ENCODE measurements around the gene MUCL3.
"Not testable (repeated sequence)": the region's sequence is repeated elsewhere in the genome, so short reads cannot be mapped to it uniquely, and the experiment has no call there.

MUCL3 gene

DNA sequence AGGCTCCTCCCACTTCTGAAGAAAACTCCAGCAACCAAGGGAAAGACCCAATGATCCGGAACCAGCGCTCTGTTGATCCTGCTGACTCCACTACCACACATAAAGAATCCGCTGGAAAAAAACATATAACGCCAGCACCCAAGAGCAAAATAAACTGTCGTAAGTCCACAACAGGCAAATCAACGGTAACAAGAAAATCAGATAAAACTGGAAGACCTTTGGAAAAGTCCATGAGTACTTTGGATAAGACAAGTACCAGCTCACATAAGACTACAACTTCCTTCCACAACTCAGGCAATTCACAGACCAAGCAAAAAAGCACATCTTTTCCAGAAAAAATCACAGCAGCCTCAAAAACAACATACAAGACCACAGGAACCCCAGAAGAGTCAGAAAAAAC is 8.0 kb downstream of the MUCL3 start:
- no peak for FAIRE-seq
- no peak for DNase-seq (ENCODE audit: insufficient read length)
- no peak for TF ChIP-seq POLR2A (IDR thresholded peaks at IDR 0.05; ENCODE audit: low read depth, low read length)
- no peak for TF ChIP-seq TAF1 (IDR thresholded peaks at IDR 0.05; ENCODE audit: borderline replicate concordance, low read depth, low read length)
- no peak for TF ChIP-seq POLR2AphosphoS5 (IDR thresholded peaks at IDR 0.05; ENCODE audit: low read depth, low read length)

DNA sequence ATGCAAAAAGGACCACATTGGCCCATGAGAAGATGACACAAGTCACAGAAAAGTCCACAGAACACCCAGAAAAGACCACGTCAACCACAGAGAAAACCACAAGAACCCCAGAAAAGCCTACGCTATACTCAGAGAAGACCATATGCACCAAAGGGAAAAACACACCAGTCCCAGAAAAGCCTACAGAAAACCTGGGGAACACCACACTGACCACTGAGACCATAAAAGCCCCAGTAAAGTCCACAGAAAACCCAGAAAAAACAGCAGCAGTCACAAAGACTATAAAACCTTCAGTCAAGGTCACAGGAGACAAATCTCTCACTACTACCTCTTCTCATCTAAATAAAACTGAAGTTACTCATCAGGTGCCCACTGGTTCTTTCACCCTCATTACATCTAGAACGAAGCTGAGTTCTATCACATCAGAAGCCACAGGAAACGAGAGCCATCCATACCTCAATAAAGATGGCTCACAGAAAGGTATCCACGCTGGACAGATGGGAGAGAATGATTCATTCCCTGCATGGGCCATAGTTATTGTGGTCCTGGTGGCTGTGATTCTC is 11.2 kb downstream of the MUCL3 start:
- FAIRE-seq: no peak
- DNase-seq (ENCODE audit: insufficient read length): no peak
- no peak for TF ChIP-seq POLR2A (IDR thresholded peaks at IDR 0.05; ENCODE audit: low read depth, low read length)
- no peak for TF ChIP-seq POLR2AphosphoS5 (IDR thresholded peaks at IDR 0.05; ENCODE audit: low read depth, low read length)
- no peak for TF ChIP-seq TAF1 (IDR thresholded peaks at IDR 0.05; ENCODE audit: borderline replicate concordance, low read depth, low read length)

DNA sequence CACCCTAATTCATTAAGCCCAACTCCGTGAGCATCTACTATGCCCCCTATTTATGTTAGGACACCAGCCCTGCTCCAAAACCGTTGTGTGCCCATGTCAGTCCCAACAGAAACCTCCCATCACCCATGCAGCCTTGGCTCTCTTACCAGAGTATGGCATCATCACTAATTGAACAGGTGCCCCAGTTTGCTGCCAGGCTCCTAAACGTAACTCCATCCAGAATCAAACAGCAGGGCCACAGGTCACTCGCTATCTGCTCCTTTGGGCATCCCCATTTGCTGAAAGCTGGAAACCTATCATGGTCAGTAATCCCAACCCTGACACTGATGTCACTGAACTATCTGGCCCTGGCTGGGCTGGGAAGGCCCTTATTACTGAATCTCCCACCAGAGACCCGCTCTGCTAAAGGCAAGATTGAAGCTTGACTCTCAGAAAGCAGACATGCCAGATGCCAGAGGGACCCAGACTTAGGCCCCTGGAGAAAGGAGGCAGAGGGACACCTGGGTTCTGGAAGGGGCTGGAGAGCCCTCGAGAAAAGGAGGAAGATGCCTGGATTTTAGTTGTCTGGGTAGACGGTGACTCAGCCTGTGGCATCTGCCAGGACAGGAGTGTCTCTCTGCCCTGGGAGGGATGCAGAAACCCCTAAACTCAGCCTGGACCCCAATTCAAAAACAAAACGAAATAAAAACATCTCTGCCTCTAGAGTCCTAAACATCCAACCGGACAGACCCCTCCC is 14.0 kb downstream of the MUCL3 start:
- FAIRE-seq (no peak), DNase-seq (ENCODE audit: insufficient read length) (no peak)
- TF ChIP-seq POLR2A (IDR thresholded peaks at IDR 0.05; ENCODE audit: low read depth, low read length) (no peak), POLR2AphosphoS5 (IDR thresholded peaks at IDR 0.05; ENCODE audit: low read depth, low read length) (no peak), TAF1 (IDR thresholded peaks at IDR 0.05; ENCODE audit: borderline replicate concordance, low read depth, low read length) (no peak)

DNA sequence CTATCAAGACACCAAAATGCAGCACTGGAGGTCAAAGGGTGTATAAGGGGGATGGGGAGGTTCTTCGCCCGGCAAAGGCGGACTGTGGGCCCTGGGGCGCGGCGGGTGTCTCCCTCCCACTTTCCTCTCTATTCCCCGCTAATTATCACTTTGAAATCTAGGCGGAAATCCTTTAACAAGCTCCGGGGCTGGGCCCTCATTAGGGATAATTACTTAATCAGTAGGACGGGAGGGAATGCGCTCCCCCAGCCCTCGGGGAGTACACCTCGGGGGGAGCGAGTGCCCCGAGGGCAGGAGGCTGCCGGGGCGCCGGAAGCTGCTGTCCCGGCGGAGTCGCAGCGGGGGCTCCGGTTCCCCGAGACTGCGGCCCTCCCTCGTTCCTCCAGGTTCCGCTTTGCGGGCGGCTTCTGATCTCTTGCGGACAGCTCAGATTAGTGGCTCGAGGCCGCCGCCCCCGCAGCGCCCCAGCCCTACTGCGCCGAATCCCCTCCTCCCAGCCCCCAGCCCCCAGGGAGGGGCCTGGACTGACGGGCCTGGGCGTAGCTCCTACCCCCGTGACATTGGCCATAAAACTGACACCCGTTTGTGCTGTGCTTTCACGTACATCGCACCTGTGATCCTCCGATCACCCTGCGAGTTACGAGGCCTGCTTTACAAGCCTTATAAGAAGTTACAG is 14.7 kb downstream of the MUCL3 start:
- FAIRE-seq (peak; percentile 76), DNase-seq (ENCODE audit: insufficient read length) (peak; percentile 75)
- TF ChIP-seq POLR2AphosphoS5 (IDR thresholded peaks at IDR 0.05; ENCODE audit: low read depth, low read length): peak; percentile 49; the same call in 1 of the 2 replicates
- peak; percentile 99 for TF ChIP-seq TAF1 (IDR thresholded peaks at IDR 0.05; ENCODE audit: borderline replicate concordance, low read depth, low read length)
- TF ChIP-seq POLR2A (IDR thresholded peaks at IDR 0.05; ENCODE audit: low read depth, low read length): peak; percentile 70; the same call in 1 of the 2 replicates

DNA sequence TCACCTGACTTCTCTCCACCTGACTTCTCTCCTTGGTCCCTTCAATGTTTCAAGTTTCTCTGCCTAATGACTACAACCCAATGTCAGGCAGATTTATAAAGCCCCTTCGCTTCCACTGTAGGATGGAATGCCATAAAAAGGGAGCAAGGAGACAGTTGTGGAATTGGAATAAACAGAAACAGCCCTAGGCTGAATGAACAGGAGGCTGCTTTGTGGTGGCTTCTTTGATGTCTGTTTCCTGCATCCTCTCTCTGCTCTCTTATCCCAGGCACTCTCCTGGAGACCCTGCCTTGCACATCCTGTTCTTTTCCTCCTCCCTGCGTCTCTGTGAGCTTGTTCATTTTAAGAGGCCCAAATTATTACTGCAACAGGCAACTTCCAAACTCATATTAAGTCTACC is 16.9 kb downstream of the MUCL3 start:
- TF ChIP-seq POLR2AphosphoS5 (IDR thresholded peaks at IDR 0.05; ENCODE audit: low read depth, low read length) (no peak), TAF1 (IDR thresholded peaks at IDR 0.05; ENCODE audit: borderline replicate concordance, low read depth, low read length) (no peak), POLR2A (IDR thresholded peaks at IDR 0.05; ENCODE audit: low read depth, low read length) (no peak)
- DNase-seq (ENCODE audit: insufficient read length): no peak
- no peak for FAIRE-seq

DNA sequence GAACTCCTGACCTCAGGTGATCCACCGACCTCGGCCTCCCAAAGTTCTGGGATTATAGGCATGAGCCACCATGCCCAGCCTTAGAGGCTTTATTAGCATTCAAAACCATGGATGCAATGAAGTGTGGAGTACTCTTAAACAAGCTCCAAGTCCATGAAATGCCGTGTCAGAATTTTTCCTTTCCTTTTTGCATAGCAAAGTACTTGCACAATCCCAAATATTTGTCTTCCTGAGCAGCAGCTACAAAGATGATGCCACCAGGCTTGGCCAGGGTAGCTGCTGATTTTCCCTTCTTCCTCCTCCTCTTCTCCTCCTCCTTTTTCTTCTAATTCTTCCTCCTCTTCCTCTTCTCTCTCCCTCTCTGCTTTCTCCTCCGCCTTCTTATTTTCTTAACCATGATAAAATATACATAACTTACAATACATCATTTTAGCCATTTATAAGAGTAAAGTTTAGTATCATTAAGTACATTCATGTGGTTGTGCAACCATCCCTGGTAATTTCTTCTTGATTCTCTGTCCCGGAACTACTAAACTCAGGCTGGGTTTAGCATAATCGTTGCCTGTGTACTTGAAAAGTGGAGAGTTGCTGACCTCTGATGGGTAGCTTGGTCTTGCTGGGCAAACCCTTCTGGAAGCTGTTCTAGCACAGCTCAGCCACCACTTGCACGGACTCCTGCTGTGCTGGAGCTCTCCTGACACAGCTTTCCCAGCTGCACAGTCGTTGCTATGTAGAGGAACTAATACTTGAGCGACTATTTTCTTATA is 20.3 kb downstream of the MUCL3 start:
- no peak for TF ChIP-seq POLR2A (IDR thresholded peaks at IDR 0.05; ENCODE audit: low read depth, low read length)
- TF ChIP-seq POLR2AphosphoS5 (IDR thresholded peaks at IDR 0.05; ENCODE audit: low read depth, low read length): no peak
- no peak for TF ChIP-seq TAF1 (IDR thresholded peaks at IDR 0.05; ENCODE audit: borderline replicate concordance, low read depth, low read length)
- FAIRE-seq (no peak), DNase-seq (ENCODE audit: insufficient read length) (no peak)

DNA sequence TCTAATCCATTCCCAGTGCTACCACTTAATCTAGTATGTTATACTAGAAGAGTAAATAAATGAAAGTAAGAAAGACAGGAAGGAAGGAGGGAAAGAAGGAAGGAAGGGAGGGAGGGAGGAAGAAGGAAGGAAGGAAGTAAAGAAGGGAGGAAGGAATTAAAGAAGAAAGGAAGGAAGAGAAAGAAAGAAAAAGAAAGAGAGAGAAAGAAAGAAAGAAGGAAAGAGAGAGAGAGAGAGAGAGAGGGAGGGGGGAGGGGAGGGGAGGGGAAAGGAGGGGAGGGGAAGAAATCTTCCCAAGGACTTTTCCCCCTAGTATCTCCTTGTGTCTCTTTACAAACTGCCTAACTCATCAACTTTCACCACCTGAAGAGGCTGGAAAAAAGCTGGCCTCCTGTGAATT is 21.9 kb downstream of the MUCL3 start:
- DNase-seq (ENCODE audit: insufficient read length) (no peak), FAIRE-seq (no peak)
- TF ChIP-seq TAF1 (IDR thresholded peaks at IDR 0.05; ENCODE audit: borderline replicate concordance, low read depth, low read length) (no peak), POLR2AphosphoS5 (IDR thresholded peaks at IDR 0.05; ENCODE audit: low read depth, low read length) (no peak), POLR2A (IDR thresholded peaks at IDR 0.05; ENCODE audit: low read depth, low read length) (no peak)

DNA sequence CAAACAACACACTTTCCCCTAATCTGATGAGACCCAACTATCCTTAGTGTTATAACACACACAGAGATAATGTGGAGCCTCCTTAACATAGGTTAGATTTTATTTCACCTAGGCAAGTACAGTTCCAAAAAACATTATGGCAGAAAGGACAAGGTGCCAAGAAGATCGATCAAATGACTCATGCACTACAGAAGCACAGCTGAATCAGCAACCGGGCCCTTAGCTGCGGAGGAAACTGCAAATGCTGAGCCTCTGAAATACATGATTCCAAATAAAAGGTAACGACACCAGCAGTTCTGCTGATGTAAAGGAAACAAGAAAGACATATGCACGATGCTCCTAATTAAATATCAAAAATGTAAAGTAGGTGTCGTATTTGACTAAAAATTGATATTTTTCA is 22.9 kb downstream of the MUCL3 start:
- TF ChIP-seq POLR2A (IDR thresholded peaks at IDR 0.05; ENCODE audit: low read depth, low read length): no peak
- TF ChIP-seq TAF1 (IDR thresholded peaks at IDR 0.05; ENCODE audit: borderline replicate concordance, low read depth, low read length): no peak
- TF ChIP-seq POLR2AphosphoS5 (IDR thresholded peaks at IDR 0.05; ENCODE audit: low read depth, low read length): no peak
- FAIRE-seq: no peak
- no peak for DNase-seq (ENCODE audit: insufficient read length)

DNA sequence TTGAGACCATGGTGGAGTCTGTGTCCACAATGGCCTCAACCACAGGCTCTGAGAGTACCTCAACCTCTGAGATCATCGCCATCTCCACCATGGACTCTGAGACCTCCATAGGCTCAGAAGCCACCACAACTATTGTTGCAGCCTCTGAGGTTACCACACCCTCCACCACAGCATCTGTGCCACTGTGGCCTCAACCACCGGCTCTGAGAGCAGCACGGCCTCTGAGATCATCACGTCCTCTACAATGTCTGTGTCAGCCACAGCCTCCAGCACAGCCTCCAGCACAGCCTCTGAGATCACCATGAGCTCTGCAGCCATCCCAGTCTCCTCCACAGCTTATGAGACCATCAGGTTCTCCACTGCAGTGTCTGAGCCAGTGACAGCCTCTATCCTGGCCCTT is 23.3 kb downstream of the MUCL3 start:
- DNase-seq (ENCODE audit: insufficient read length) (no peak), FAIRE-seq (no peak)
- TF ChIP-seq TAF1 (IDR thresholded peaks at IDR 0.05; ENCODE audit: borderline replicate concordance, low read depth, low read length) (no peak), POLR2A (IDR thresholded peaks at IDR 0.05; ENCODE audit: low read depth, low read length) (no peak), POLR2AphosphoS5 (IDR thresholded peaks at IDR 0.05; ENCODE audit: low read depth, low read length) (no peak)

DNA sequence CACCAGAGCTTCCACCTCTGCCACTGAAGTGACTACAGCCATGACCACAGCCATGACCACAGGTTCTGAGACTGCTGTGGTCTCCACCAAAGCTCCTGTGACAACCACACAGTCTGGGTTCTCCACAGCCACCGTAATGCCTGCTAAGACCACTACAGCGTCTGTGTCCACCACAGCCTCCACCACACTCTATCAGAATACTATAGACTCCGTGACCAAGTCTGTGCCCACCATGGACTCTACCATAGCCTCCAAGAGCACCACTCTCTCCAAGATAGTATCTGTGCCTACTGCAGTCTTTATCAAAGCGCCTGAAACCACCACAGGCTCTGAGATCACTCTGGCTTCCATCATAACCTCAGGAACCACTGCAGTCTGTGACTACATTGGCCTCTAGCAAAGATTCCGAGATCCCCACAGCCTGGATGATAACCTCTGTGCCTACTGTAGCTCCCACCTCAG is 24.4 kb downstream of the MUCL3 start:
- TF ChIP-seq POLR2A (IDR thresholded peaks at IDR 0.05; ENCODE audit: low read depth, low read length): no peak
- no peak for TF ChIP-seq TAF1 (IDR thresholded peaks at IDR 0.05; ENCODE audit: borderline replicate concordance, low read depth, low read length)
- TF ChIP-seq POLR2AphosphoS5 (IDR thresholded peaks at IDR 0.05; ENCODE audit: low read depth, low read length): no peak
- FAIRE-seq: no peak

DNA sequence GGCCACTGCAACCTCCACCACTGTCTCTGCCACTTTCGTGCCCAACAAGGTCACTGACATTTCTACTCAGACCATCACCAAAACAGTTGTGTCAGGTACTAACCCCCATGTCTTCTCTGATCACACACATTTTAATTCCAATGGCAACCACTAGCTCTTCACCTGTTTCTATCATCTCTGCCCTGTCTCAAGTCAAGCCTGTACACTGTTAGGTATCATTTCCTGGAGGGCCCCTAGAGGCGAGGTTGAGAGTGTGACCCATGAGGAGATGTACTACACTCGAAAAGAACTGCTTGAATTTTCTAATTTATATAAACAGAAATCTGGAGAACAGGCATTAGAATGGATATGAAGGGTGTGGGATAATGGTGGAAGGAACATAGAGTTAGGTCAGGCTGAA is 25.4 kb downstream of the MUCL3 start:
- DNase-seq (ENCODE audit: insufficient read length) (no peak), FAIRE-seq (no peak)
- no peak for TF ChIP-seq TAF1 (IDR thresholded peaks at IDR 0.05; ENCODE audit: borderline replicate concordance, low read depth, low read length)
- TF ChIP-seq POLR2AphosphoS5 (IDR thresholded peaks at IDR 0.05; ENCODE audit: low read depth, low read length): no peak
- no peak for TF ChIP-seq POLR2A (IDR thresholded peaks at IDR 0.05; ENCODE audit: low read depth, low read length)

More for the DNA sequence above, 24.4 kb downstream of the MUCL3 start:
- DNase-seq (ENCODE audit: insufficient read length): no peak

DNA sequence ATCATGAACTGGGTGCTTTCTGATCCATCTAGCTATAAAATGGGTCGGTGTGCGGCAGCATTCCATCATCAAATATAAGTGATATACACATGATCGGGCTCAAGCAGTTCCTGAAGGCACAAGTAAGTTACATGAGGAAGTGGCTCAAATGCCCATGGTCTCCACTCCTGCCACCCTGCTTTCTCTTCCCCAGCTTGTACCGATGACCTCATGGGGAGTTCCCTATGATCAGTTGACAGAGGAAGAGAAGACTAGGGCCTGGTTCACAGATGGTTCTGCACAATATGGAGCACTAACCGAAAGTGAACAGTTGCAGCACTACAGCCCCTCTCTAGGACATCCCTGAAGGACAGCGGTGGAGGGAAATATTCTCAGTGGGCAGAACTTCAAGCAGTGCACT is 28.4 kb downstream of the MUCL3 start:
- not testable (repeated sequence) for FAIRE-seq; DNase-seq (ENCODE audit: insufficient read length)
